Vagina (tissue), 2 donors: ENCODE data around the gene MDN1.

Experiments used
- POLR2A ChIP-seq, 2 donors: fragments of 450-650 bp; IDR thresholded peaks; one replicate each; pipeline ENCODE4 v1.6.1; 2017; ENCODE audit warnings: antibody characterized with exemption in 2 of 2, mild to moderate bottlenecking in 2 of 2, moderate library complexity in 2 of 2
- POLR2AphosphoS5 ChIP-seq, 2 donors: sonication (generic); formaldehyde crosslinking; IDR thresholded peaks; one replicate each; pipeline ENCODE4 v1.9.0; 2017; ENCODE audit warnings: antibody characterized with exemption in 2 of 2, mild to moderate bottlenecking in 2 of 2, low read depth in 1 of 2; ENCODE audit not compliant: insufficient read depth in 1 of 2
- TF ChIP-seq, protein P1 (sequence below), 3 experiments: fragments of 450-650 bp in 2 of 3; fragments of 200-600 bp in 1 of 3; sonication (generic) in 1 of 3; IDR thresholded peaks; one replicate each; pipeline ENCODE4 v1.5.1; 2017 to 2019; ENCODE audit warnings: antibody characterized with exemption in 3 of 3, mild to moderate bottlenecking in 2 of 3, moderate library complexity in 2 of 3

DNA sequence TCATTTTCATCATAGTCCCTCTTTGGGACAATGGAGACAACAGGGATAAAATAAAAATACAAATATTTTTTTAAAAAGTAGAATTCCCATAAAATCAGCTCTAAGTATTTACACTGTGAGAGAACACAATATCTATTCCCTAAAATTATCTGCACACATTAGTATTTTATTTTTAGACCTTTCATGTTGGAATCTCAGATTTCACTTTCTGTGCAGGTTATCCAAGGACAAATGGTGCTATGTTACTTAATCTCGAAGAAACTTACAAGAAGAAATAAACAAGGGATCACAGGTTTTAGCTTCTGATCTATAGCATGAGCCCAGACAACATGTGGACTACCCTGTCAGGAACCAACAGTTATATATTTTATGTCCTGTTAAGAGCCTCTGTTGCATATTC is 158.0 kb downstream of the MDN1 start:
- TF ChIP-seq, protein P1, sequence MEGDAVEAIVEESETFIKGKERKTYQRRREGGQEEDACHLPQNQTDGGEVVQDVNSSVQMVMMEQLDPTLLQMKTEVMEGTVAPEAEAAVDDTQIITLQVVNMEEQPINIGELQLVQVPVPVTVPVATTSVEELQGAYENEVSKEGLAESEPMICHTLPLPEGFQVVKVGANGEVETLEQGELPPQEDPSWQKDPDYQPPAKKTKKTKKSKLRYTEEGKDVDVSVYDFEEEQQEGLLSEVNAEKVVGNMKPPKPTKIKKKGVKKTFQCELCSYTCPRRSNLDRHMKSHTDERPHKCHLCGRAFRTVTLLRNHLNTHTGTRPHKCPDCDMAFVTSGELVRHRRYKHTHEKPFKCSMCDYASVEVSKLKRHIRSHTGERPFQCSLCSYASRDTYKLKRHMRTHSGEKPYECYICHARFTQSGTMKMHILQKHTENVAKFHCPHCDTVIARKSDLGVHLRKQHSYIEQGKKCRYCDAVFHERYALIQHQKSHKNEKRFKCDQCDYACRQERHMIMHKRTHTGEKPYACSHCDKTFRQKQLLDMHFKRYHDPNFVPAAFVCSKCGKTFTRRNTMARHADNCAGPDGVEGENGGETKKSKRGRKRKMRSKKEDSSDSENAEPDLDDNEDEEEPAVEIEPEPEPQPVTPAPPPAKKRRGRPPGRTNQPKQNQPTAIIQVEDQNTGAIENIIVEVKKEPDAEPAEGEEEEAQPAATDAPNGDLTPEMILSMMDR (IDR thresholded peaks at IDR 0.05), result no peak
- TF ChIP-seq POLR2A (IDR thresholded peaks at IDR 0.05), result no peak
- TF ChIP-seq POLR2AphosphoS5 (IDR thresholded peaks at IDR 0.05; ENCODE audit: insufficient read depth in 1 of 2, low read depth in 1 of 2), result no peak
